ENCODE results near the gene BLOC1S5. TPM values are rescaled to one million over a fixed set of nuclear protein-coding genes. Genes with fewer than 3 reads are reported as not detected.

Gene BLOC1S5
- total RNA-seq = 8.6 and 9.9 TPM in 2 replicates

- peak; percentile 80 for DNase-seq (ENCODE audit: extremely low read depth, low read depth, low spot score)
These were observed at the start of gene BLOC1S5 for GRCh38 chr6:8063761-8064637. Gene BLOC1S5 (minus strand): TSS chr6:8064389. CDS start chr6:8064376, 13 bp downstream.

GRCh38 chr6:8113131-8113654 lies 49.0 kb upstream of the BLOC1S5 start:
- DNase-seq (ENCODE audit: extremely low read depth, low read depth, low spot score) = no peak

- no peak for DNase-seq (ENCODE audit: extremely low read depth, low read depth, low spot score)
These were observed 46.5 kb upstream of the BLOC1S5 start for GRCh38 chr6:8110725-8111124.

- no peak for DNase-seq (ENCODE audit: extremely low read depth, low read depth, low spot score)
These were observed 46.0 kb upstream of the BLOC1S5 start for GRCh38 chr6:8110117-8110721.

- no peak for DNase-seq (ENCODE audit: extremely low read depth, low read depth, low spot score)
These were observed 44.8 kb upstream of the BLOC1S5 start for GRCh38 chr6:8108759-8109539.

GRCh38 chr6:8108031-8108660 lies 44.0 kb upstream of the BLOC1S5 start:
- DNase-seq (ENCODE audit: extremely low read depth, low read depth, low spot score) = peak; percentile 85

- DNase-seq (ENCODE audit: extremely low read depth, low read depth, low spot score) = no peak
These were observed 41.6 kb upstream of the BLOC1S5 start for GRCh38 chr6:8105791-8106190.

GRCh38 chr6:8103726-8104125 lies 39.5 kb upstream of the BLOC1S5 start:
- no peak for DNase-seq (ENCODE audit: extremely low read depth, low read depth, low spot score)

- DNase-seq (ENCODE audit: extremely low read depth, low read depth, low spot score) = no peak
These were observed 38.2 kb upstream of the BLOC1S5 start, which contains the start of gene EEF1E1 for GRCh38 chr6:8102122-8102958. Gene EEF1E1 (minus strand): TSS chr6:8102548. CDS start chr6:8102521, 27 bp downstream.

GRCh38 chr6:8100159-8100854 lies 36.1 kb upstream of the BLOC1S5 start:
- no peak for DNase-seq (ENCODE audit: extremely low read depth, low read depth, low spot score)

- no peak for DNase-seq (ENCODE audit: extremely low read depth, low read depth, low spot score)
These were observed 26.5 kb upstream of the BLOC1S5 start for GRCh38 chr6:8090650-8091049.

GRCh38 chr6:8088886-8089285 lies 24.7 kb upstream of the BLOC1S5 start:
- DNase-seq (ENCODE audit: extremely low read depth, low read depth, low spot score) = no peak

- DNase-seq (ENCODE audit: extremely low read depth, low read depth, low spot score) = no peak
These were observed 23.9 kb upstream of the BLOC1S5 start for GRCh38 chr6:8087870-8088754.

- DNase-seq (ENCODE audit: extremely low read depth, low read depth, low spot score) = no peak
These were observed 22.6 kb upstream of the BLOC1S5 start for GRCh38 chr6:8086755-8087306.

GRCh38 chr6:8085053-8085511 lies 20.9 kb upstream of the BLOC1S5 start:
- no peak for DNase-seq (ENCODE audit: extremely low read depth, low read depth, low spot score)

- DNase-seq (ENCODE audit: extremely low read depth, low read depth, low spot score) = no peak
These were observed 20.4 kb upstream of the BLOC1S5 start for GRCh38 chr6:8084586-8084985.

GRCh38 chr6:8082954-8083858 lies 19.0 kb upstream of the BLOC1S5 start:
- peak; percentile 88 for DNase-seq (ENCODE audit: extremely low read depth, low read depth, low spot score)
